HG03095 (cell line): ENCODE data around the gene PDE6B.
"Not testable (repeated sequence)": the region's sequence is repeated elsewhere in the genome, so short reads cannot be mapped to it uniquely, and the experiment has no call there.

Experiments
- ATAC-seq: cut with Tn5 transposase; IDR thresholded peaks from one replicate; pipeline ENCODE4 v1.9.1; 2021; ENCODE audit warnings: moderate library complexity; ENCODE audit not compliant: unreplicated experiment

Gene PDE6B

DNA sequence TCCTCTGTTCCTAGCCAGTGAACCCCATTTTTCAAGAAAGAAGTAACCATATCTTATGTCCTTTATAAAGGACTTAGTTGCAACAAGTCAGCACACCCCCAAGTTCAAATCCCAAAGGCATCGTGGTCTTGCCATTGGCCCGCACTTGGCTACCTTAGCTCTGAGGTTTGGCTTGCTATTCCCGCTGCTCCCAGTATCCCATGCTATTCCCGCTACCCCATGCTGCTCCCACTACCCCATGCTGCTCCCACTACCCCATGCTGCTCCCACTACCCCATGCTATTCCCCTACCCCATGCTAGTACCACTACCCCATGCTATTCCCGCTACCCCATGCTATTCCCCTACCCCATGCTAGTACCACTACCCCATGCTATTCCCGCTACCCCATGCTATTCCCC lies 42.8 kb downstream of the PDE6B start:
- ATAC-seq = not testable (repeated sequence)

DNA sequence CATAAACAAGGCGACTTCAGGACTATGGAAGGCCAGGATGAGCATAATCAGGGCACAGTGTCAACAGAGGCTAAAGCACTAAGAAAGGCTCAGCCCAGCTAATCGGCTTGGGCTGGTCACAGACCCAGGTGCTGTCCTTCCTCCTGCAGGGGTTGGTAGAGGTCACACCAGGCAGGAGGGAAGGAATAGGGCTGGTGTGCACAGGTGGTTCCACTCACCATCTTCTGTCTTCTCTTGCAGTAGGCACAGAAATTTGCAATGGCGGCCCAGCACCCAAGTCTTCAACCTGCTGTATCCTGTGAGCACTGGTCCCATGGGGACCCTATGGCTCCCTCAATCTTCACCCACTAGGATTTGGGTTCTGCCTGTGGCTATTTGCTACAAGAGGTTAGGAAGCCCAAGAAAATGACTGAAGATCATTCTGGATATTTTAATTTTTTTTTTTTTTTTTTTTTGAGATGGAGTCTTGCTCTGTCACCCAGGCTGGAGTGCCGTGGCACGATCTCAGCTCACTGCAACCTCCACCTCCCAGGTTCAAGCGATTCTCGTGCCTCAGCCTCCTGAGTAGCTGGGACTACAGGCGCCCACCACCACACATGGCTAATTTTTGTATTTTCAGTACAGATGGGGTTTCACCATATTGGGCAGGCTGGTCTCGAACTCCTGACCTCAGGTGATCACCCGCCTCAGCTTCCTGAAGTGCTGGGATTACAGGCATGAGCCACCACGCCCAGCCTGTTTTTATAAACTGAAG lies 44.6 kb downstream of the PDE6B start:
- not testable (repeated sequence) for ATAC-seq

DNA sequence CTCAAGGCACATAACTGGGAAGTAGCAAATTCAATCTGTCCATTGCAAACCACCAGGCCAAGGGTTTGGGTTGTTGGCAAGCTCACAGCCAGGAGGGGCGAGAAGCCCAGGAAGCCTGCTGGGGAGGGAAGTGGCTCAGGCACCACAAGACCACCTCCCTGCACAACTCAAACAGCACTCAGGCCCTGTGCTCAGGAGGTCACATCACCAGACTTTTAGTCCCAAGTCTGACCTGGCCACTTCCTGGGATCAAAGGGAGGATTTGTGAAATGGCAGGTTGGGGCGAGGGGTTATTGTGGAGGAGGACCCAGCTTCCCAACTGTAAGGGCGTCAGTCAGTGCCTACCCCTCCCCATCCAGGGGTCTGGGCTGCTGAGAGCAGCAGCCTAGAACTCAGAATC lies 46.4 kb downstream of the PDE6B start:
- no peak for ATAC-seq

DNA sequence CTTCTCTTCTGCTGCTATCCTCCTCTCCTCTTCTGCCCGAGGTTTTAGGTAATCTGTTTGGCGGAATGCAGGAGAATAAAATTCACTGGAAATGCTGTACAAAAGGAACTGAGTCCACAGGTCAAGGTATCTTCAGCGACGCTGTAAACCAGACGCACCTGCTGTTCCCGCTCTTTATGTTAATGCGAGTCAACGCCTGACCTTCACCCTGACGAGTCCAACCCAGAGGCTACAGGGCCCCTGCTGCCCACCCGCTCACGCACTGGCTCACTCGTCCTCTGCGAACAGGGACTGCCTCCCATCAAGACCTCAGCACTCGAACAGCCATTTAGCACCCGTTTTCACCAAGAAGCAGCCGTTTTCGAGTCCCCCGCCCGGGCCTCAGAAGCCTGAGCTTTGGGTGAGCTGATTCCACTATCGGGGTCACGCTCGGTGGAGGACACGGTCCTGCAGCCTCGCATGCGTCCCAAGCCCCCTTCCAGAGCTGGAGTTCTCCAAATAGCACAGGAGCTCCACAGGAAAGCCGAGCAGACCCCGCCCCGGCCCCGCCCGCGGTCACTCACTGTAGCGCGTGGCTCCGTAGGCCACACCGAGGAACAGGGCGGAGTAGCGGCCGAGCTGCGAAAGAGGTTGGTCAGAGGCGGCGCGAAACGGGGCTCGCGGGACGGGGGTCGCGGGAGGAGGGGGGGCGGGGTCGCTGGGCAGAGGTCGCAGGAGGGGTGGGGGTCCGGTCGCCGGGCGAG lies 48.1 kb downstream of the PDE6B start:
- no peak for ATAC-seq

DNA sequence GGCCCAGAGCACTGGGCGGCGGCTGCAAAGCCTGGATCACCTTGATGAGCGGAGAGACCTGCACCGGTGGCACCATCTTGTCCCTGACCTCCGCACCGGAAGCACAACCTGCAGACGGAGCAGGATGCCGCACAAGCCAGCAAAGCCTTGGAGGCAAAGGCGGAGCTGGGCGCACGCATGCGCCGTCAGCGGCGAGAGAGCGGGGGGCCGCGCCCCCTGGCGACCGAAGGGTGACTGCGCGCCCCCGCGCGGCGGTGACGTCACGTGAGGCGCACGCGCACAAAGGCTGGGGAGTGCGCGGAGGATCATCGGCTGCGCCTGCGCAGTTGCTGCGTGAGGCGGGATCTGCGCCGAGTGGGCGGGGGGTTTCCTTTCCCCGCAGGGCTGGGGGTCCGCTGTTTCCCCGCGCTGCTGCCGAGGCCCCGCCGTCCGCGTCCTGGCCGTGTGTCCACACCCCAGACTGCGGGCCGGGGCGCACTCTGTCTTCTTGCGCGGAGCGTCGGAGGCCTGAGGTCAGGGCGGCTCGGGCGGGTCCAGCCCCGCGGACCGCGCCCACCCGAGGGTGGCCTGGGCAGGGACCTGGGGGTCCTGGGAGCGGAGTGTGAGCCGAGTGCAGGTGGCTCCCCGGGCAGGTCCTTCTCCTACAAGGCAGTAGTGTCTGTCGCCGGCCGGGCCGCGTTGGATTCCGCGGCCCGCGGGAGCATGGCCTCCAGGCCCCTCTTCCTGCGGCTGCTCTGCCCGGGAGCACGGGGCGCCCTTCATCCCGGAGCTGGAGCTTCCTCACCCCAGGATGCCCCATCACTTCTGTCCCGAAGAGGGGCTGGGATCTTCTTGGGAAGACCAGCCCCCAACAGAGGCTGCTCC lies 49.0 kb downstream of the PDE6B start, which contains the start of the genes ATP5ME and MYL5:
Gene ATP5ME (minus strand): TSS at position 105 of the 864 bp plus-strand sequence. CDS start 29 bp downstream, at position 76.
Gene MYL5 (plus strand): TSS at position 371 of the 864 bp plus-strand sequence. CDS start 3,485 bp downstream, outside the sequence.
- peak; percentile 64 for ATAC-seq

DNA sequence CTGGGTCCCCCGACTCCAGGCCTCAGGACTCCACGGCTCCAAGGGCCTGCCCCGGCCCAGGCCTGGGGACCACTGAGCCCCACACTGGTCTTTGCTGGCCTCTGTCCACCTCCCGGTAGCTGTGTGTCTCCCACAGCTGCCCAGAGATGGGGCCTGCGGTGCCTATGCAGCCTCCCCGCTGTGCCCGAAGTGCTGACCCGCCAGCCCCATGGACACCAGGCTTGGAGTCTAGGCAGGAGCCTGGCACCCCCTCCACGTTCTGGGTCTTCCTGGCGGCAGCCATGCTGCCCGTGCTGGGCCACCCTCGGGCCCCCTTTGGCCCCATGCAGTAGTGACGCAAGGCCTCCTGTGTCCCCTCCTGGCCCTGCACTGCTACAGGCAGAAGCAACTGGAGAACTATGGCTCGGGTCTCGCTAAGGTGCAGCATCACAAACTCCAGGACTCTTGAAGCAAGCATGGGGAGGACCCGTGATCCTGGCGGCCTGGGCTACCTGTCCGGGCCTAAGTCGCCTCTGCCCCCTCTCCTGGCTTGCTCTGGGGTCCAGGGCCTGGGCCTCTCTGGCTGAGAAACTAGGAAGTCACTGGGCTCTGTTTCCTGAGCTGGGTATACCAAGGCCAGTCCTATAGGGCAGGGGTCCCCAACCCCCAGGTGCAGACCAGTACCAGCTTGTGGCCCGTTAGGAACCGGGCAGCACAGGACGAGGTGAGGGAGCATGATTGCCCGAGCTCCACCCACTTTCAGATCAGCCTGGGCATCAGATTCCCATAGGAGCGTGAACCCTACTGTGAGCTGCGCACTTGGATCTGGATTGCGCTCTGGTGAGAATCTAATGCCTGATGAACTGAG lies 49.9 kb downstream of the PDE6B start:
- ATAC-seq = no peak

DNA sequence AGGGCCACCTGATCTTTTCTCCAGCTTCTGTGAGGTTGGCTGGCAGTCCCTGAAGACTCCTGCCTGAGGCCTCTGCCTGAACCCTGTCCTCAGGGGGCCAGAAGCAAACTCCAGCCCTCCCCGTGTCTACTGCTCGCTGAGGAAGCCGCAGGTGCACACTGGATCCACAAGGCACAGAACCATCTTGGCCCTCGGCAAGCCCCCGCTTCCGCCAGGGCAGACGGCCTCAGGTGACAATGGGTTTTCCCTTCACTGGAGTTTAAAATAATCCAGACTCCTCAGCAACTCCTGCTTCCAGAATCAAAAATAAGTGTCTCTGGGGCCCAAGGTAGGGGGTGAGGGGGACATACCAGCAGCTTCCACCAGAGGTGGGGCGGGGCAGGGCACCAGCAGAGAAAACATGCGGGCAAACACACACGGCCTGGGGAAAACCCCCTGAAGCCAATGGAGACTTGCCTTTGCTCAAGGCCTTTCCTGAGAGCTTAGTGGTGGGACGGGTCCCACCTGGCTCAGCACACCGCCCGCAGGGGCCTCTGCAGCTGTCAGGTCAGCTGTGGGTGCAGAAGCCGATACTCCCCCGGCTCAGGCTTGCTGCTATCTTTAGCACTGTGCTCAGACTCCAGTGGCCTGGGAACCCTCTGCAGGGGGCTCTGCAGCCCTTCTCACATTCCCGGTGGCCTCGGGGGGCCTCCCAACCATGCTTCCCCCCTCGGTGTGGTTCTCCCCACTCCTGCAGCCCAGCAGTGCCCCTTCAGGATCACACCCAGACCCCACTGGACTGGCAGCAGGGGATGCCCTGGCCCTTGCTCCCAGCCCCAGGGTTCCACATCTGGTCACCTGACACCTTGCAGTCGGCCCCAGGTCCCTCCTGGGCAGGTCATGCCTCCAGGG lies 50.9 kb downstream of the PDE6B start:
- ATAC-seq = peak; percentile 32

DNA sequence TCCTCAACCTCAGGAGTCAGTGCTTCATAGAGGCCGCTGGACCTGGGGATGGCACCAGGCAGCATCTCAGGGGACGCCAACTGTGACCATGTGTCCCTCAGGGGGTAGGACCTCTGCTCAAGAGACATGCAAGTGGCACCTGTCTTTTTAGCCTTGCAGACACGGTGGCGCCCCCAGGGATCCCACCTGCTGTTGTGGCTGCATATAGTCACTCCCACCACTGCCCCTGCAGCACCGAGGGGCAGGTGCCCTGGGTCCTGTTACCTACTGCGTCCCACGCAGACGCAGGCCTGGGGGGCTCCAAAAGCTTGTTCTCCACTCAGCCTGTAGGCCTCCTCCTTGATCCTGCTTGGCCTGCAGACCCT lies 51.5 kb downstream of the PDE6B start:
- no peak for ATAC-seq

DNA sequence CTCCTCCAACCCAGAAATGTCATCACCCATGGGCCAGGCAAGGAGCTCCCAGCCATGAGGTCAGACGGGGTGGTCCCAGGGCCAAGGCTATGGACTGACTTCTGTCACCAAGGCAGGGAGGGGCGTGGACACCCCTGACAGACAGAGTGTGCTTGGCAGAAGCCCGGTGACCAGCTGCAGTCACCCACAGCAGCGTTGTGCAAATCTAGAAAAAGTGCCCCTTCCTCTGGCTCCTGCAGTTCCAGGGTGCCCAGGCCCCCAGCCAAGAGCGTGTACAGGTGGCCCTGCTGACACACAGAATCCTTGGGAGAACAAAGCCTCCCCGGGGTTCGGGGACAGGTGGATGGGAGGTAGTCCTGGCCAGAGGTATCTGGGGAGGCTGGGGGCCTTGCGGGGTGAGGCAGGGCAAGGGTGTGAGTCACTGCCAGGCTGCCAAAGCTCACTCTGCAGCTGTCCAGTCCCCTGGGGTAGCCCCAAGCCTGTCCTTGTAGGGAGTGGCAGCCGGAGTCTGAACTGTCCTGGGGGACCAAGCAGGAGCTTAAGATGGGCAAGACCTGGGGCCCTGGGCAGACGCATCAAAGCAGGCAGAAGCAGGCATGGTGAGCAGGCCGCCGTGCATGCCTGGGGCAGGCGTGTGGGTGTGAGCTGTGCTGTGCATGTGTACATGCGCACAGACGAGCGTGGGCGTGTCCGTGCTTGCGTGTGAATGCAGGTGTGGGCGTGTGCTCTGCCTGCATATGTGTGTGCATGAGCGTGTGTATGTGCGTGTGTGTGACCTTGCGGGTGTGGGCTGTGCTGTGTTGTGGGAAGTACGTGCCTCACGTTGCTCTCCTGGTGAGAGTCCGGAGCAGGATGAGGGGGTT lies 52.3 kb downstream of the PDE6B start:
- ATAC-seq = no peak

DNA sequence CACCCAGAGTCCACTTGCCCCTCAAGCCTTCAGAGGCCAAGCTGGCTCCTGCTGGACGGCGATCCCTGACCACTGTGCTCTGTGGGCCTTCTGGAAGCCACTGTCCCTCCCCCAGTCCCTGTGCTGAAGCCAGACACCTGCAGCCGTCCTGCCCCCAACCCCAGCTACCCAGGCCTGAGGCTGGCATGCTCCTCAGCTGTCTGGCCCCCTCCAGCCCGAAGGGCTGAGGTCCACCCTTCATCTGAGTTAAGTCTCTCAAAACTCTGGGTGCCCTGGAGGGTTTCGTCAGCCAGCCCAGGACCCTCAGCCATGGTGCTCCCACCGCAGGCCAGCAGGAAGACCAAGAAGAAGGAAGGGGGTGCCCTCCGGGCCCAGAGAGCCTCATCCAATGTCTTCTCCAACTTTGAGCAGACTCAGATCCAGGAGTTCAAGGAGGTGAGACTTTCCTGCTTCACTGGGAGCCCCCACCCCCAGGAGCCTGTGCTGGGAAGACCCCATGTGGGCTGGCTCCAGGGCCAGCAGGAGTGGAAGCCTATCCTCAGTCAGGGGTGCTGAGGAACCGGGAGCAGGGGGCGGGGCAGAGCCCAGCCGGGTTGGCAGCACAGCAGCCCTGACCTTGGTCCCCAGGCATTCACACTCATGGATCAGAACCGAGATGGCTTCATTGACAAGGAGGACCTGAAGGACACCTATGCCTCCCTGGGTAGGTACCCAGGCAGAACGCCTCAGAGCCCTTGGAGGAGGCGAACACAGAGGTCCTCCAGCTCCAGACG lies 53.1 kb downstream of the PDE6B start:
- ATAC-seq = no peak

DNA sequence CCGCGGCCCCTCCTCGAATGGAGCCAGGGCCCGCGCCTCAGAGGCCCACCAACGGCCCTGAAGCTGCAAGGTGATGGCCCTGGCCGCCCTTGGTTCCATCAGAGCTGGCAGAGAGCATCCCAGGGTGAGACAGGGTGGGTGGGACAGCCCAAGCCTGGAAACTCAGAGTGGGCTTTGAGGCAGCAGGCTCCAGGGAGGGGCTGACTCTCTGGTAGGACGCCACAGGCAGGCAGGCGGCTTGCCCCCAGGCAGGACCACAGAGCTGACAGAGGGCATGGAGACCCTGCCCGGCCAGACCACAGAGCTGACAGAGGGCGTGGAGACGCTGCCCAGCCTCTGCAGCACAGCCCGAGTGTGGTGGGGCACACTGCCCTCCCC lies 53.7 kb downstream of the PDE6B start:
- ATAC-seq = no peak

DNA sequence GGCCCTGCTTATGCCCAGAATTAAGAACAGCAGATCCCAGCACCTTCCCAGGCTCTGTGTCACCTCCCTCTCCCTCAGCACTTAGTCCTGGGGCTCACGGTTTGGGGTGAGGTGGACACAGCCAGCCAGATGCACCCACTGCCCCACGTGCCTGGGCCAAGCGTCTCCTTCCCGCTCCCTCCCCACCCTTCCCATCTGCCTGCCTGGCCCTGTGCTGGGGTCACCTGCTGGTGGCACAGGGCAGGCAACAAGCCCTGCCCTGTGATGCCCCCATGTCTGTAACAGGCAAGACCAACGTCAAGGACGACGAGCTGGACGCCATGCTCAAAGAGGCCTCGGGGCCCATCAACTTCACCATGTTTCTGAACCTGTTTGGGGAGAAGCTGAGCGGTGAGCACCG lies 54.3 kb downstream of the PDE6B start:
- no peak for ATAC-seq

DNA sequence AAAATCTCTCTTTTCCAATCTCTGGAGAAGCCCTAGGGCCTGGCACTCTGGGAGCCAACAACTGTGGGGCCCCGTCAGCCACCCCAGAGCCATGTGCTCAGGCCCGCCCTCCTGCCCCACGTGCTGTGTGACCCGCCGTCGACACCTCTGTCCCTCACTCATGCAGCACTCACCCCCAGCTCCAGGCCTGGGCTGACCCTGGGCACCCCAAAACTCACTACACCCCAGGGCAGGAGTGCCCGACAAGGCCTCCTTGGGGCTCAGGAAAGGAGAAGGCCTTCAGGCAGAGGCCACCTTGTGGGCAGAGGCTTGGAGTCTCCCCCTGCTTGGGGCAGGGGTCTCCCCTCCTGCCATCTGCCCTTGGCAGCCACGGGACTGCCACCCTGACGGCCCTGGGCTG lies 54.7 kb downstream of the PDE6B start:
- ATAC-seq = no peak

DNA sequence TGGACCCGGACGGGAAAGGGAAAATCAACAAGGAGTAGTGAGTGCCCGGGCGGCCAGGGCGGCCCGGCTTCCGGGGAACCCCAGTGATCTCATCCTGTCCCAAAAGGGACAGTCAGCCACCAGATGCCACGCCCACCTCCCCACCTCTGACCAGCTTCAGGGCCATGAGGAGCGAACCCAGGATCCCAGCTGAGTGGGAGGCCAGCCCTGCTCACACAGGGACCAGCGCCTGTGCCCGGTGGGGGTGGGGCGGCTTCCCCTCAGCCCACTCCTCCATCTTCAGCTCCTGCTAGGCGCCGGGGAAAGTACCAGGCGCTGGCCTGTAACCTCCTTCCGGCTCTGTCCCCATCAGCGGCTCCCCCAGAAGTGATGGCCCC lies 55.2 kb downstream of the PDE6B start:
- no peak for ATAC-seq

DNA sequence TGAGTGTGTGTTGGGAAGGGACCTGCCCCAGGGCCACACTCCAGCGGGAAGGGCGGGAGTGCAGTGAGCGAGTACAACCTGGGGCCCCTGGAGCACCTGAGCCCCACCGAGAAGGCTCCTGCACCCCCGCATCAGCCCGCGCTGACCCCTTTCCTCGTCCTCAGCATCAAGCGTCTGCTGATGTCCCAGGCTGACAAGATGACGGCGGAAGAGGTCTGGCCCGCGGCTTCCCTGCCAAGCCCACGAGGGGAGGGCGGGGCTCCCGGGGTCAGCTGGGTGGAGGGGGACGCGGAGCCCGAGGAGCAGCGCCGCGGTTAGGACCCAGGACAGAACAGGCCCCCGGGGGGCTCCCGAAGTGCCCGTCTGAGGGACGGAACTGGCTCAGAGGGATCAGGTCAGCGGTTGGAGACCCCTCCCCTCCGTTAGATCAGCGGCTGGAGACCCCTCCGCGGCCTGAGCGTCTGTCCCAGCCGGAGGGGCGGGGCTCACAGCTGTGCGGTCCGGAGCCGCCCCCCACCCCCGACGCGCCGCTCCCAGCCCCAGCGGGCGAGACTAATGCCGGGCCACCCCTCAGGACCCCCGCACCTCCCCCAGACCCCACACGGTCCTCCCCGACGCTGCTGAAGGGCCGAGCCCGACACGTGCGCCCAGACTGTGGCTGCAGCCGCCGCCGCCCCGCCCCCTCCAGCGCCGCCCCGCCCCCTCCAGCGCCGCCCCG lies 55.7 kb downstream of the PDE6B start:
- ATAC-seq = no peak

DNA sequence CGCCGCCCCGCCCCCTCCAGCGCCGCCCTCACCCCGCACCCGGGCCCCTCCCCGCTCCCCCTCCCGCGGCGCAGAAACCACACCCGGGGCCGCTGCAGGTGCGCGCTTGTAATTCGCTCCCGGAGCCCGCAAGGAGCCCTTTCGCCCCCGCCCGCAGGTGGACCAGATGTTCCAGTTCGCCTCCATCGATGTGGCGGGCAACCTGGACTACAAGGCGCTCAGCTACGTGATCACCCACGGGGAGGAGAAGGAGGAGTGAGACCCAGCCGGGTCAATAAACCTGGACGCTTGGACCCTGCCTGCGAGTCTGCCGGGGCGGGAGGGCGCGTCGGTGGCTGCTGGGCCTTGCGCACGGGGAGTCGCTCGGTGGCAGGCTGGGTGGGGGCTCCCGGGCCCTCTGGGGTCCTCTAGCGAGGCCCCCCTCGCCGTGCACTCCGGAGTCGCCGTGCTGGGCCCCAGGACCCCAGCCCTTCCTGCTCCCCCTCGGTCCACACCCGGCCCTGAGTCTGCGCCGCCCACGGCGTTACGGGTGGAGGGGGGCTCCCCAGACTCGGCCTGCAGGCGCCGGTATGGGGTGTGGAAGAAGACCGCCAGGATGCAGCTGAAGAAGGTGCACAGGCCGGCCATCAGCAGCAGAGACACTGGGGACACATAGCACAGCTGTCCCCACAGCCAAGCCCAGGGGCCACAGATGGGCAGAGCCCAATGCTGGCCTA lies 56.5 kb downstream of the PDE6B start:
- ATAC-seq = no peak
